Caco-2 (cell line): ENCODE results near the gene PTCD3. TPM values are rescaled to one million over a fixed set of nuclear protein-coding genes. Genes with fewer than 3 reads are reported as not detected.

Experiments
- BruUV-seq: library from RNA; stranded (reverse); fragments of 400-500 nt; replicated peaks from 2 replicates; lab custom pipeline; 2021; lab: Mats Ljungman, UMichigan
- CTCF ChIA-PET: fragments of 300-600 bp; sonication (Branson Sonifier 250); formaldehyde crosslinking; loops from one replicate; lab custom pipeline; 2022; ENCODE audit warnings: antibody characterized with exemption; lab: Charles Lee
- POLR2A ChIA-PET: fragments of 300-600 bp; sonication (Branson Sonifier 250); formaldehyde crosslinking; loops from one replicate; lab custom pipeline; 2022; ENCODE audit warnings: antibody characterized with exemption; lab: Charles Lee
- DNase-seq, 2 experiments: peaks; one replicate each; pipeline versions ENCODE4 v3.0.0 to v3.0.0-alpha.2; 2020 to 2022
- H3K27me3 ChIP-seq: replicated peaks from 2 replicates; pipeline ENCODE4 v1.6.0; 2011; ENCODE audit warnings: low read length; ENCODE audit not compliant: control insufficient read depth, insufficient read depth
- H3K36me3 ChIP-seq: 2 replicates; pipeline ENCODE4 v1.5.1; 2011; ENCODE audit warnings: low read length; ENCODE audit not compliant: control insufficient read depth, insufficient read depth
- H3K4me1 ChIP-seq: fragments of 250-450 bp; sonication (Bioruptor Pico); 2 replicates; pipeline ENCODE4 v1.5.1; 2020; ENCODE audit warnings: mild to moderate bottlenecking
- H3K4me3 ChIP-seq: 2 replicates; pipeline ENCODE4 v1.5.1; 2011; ENCODE audit warnings: low read depth, mild to moderate bottlenecking, control low read depth, low read length
- H3K9me3 ChIP-seq: fragments of 250-450 bp; sonication (Bioruptor Pico); 2 replicates; pipeline ENCODE4 v1.5.1; 2020; ENCODE audit warnings: mild to moderate bottlenecking, moderate library complexity
- H3K27ac Mint-ChIP-seq: one replicate; pipeline ENCODE4 v1.8.0; 2022; ENCODE audit warnings: mixed read lengths; ENCODE audit not compliant: unreplicated experiment
- H3K27me3 Mint-ChIP-seq: one replicate; pipeline ENCODE4 v1.8.0; 2022; ENCODE audit warnings: mixed read lengths; ENCODE audit not compliant: insufficient read depth, unreplicated experiment
- H3K36me3 Mint-ChIP-seq: one replicate; pipeline ENCODE4 v1.8.0; 2022; ENCODE audit warnings: mild to moderate bottlenecking, mixed read lengths; ENCODE audit not compliant: insufficient read depth, unreplicated experiment
- H3K4me1 Mint-ChIP-seq: one replicate; pipeline ENCODE4 v1.8.0; 2022; ENCODE audit warnings: low read depth, mixed read lengths; ENCODE audit not compliant: unreplicated experiment
- H3K4me3 Mint-ChIP-seq: one replicate; pipeline ENCODE4 v1.8.0; 2022; ENCODE audit warnings: mild to moderate bottlenecking, moderate library complexity, mixed read lengths; ENCODE audit not compliant: unreplicated experiment
- H3K9me3 Mint-ChIP-seq: one replicate; pipeline ENCODE4 v1.8.0; 2022; ENCODE audit warnings: mixed read lengths; ENCODE audit not compliant: unreplicated experiment
- intact Hi-C: fragments of 100-400 bp; cut with micrococcal nuclease; formaldehyde crosslinking; loops from one replicate; pipeline ENCODE4 v1.10.0; 2022; ENCODE audit not compliant: unreplicated experiment
- total RNA-seq: library from RNA; stranded (reverse); gene quantifications from 2 replicates; pipeline ENCODE4 v1.2.3, GENCODE V29; 2022
- TF ChIP-seq, protein P1 (sequence below), 2 experiments: fragments of 200-600 bp in 1 of 2; IDR thresholded peaks; 1 replicate in 1 of 2; 2 replicates in 1 of 2; pipeline versions ENCODE4 v1.5.1 to v1.8.0; 2011 to 2022; ENCODE audit warnings: antibody characterized with exemption in 1 of 2, control low read depth in 1 of 2, inconsistent platforms in 1 of 2, low read depth in 1 of 2, low read length in 1 of 2, mild to moderate bottlenecking in 1 of 2, moderate library complexity in 1 of 2; ENCODE audit not compliant: insufficient read depth in 1 of 2, severe bottlenecking in 1 of 2, unreplicated experiment in 1 of 2

The PTCD3 gene
- total RNA-seq, 1 experiment from 2014 or later: 282 TPM

DNA sequence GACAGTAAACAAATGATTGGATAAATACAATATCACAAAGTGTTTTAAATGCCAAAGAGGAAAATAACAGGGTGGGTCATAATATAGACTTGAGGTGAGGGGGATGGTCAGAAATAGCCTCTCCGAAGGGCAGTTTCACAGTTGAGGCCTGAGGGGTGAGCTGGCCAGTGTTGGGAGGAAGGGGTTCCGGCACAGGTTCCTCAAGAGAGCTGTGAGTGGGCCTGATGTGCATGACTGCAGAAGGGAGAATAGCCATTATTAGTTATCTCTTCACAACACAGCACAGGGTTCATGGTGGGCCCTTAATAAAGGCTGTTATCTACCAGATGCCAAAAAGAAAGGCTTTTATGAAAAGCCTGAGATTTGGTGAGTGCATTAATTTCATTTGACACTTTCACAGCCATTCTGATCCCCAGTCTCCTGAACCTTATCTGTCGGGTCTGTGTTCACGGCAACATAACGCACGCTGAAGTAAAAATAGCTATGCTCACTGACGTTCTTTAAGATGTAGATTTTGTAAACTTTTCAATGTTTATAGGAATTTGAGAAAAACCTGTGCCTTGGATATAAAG is 39.9 kb upstream of the PTCD3 start:
- peaks cover 10% of the 10 kb centered on the region; the same call in 1 of the 2 replicates for H3K4me1 ChIP-seq
- POLR2A ChIA-PET: no interaction called here
- H3K4me1 Mint-ChIP-seq: peaks cover 15% of the 10 kb centered on the region
- H3K4me3 Mint-ChIP-seq: no peak overlapping the region
- H3K27me3 ChIP-seq: no peaks in the 10 kb centered on the region
- CTCF ChIA-PET: no interaction called here
- H3K27ac Mint-ChIP-seq: no peak overlapping the region
- H3K4me3 ChIP-seq: no peak overlapping the region
- TF ChIP-seq, protein P1, sequence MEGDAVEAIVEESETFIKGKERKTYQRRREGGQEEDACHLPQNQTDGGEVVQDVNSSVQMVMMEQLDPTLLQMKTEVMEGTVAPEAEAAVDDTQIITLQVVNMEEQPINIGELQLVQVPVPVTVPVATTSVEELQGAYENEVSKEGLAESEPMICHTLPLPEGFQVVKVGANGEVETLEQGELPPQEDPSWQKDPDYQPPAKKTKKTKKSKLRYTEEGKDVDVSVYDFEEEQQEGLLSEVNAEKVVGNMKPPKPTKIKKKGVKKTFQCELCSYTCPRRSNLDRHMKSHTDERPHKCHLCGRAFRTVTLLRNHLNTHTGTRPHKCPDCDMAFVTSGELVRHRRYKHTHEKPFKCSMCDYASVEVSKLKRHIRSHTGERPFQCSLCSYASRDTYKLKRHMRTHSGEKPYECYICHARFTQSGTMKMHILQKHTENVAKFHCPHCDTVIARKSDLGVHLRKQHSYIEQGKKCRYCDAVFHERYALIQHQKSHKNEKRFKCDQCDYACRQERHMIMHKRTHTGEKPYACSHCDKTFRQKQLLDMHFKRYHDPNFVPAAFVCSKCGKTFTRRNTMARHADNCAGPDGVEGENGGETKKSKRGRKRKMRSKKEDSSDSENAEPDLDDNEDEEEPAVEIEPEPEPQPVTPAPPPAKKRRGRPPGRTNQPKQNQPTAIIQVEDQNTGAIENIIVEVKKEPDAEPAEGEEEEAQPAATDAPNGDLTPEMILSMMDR (IDR thresholded peaks at IDR 0.05; ENCODE audit: insufficient read depth in 1 of 2, low read depth in 1 of 2, low read length in 1 of 2, severe bottlenecking in 1 of 2, unreplicated experiment in 1 of 2): no peak
- peaks cover 95% of the 10 kb centered on the region for H3K36me3 Mint-ChIP-seq
- no peak for DNase-seq
- H3K36me3 ChIP-seq: peaks cover 7% of the 10 kb centered on the region
- H3K27me3 Mint-ChIP-seq: no peaks in the 10 kb centered on the region
- no peaks in the 10 kb centered on the region for H3K9me3 ChIP-seq
- H3K9me3 Mint-ChIP-seq: peaks cover 22% of the 10 kb centered on the region
- intact Hi-C loops: no loop called here
- BruUV-seq: no TSS peak

DNA sequence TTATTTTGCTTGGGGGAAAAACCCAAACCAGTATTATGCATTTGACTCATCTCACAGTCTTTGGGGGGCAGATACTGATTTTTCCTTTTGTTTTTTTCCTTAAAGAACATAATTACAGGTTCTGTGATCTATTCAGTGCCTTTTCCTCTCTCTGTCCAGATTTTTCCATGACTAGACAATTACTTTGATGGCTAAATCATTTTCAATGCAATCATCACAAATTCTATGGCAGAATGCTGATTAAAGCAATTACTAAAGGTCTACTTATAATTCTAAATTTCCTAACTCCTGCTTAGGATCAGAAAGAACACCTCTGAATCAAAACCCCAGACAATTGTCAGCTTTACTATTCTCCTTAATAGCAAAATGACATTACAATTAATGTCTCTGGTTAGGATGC is 39.1 kb upstream of the PTCD3 start:
- H3K9me3 ChIP-seq: no peaks in the 10 kb centered on the region
- H3K36me3 ChIP-seq: peaks cover 7% of the 10 kb centered on the region
- BruUV-seq: no TSS peak
- Mint-ChIP-seq H3K27ac (no peak overlapping the region), H3K4me3 (no peak overlapping the region), H3K9me3 (peaks cover 22% of the 10 kb centered on the region), H3K36me3 (peaks cover 95% of the 10 kb centered on the region), H3K27me3 (no peaks in the 10 kb centered on the region), H3K4me1 (peaks cover 9% of the 10 kb centered on the region)
- no peaks in the 10 kb centered on the region for H3K27me3 ChIP-seq
- intact Hi-C loops: no loop called here
- no peak overlapping the region for H3K4me3 ChIP-seq
- ChIA-PET POLR2A (no interaction called here), CTCF (no interaction called here)
- H3K4me1 ChIP-seq: peaks cover 10% of the 10 kb centered on the region; the same call in 1 of the 2 replicates
- TF ChIP-seq, protein P1 (IDR thresholded peaks at IDR 0.05; ENCODE audit: insufficient read depth in 1 of 2, low read depth in 1 of 2, low read length in 1 of 2, severe bottlenecking in 1 of 2, unreplicated experiment in 1 of 2): no peak
- DNase-seq: no peak

DNA sequence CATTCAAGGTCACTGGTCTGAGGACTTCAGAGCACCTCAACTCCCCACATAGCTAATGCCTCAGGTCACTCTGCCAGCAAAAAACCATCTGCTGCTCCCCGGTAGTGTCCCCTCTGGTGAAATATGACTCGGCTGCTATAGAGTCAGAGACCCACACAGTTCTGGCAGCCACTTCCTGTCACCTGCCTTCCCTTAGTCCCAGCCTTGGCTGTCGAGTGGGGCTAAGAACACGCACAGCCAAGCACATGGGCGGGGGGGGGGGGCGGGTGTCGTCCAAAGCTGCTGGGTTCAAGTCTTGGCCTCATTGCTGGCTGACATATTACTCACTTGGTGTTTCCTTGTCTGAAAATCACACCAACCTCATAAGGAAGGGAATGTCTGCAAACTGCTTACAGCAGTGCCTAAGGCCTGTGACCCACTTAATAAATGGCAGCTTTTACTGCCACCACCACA is 37.9 kb upstream of the PTCD3 start:
- ChIA-PET CTCF (interaction anchor here (0.7 kb wide), 1 partner anchor 241 kb away, joined by 3 read pairs; no protein-coding TSS in a partner anchor), POLR2A (no interaction called here)
- no peak overlapping the region for H3K4me3 Mint-ChIP-seq
- peaks cover 84% of the 10 kb centered on the region for H3K36me3 Mint-ChIP-seq
- TF ChIP-seq, protein P1 (IDR thresholded peaks at IDR 0.05; ENCODE audit: insufficient read depth in 1 of 2, low read depth in 1 of 2, low read length in 1 of 2, severe bottlenecking in 1 of 2, unreplicated experiment in 1 of 2): no peak
- Histone ChIP-seq H3K4me1 (no peaks in the 10 kb centered on the region), H3K36me3 (peaks cover 7% of the 10 kb centered on the region), H3K4me3 (no peak overlapping the region), H3K27me3 (no peaks in the 10 kb centered on the region), H3K9me3 (no peaks in the 10 kb centered on the region)
- H3K4me1 Mint-ChIP-seq: no peaks in the 10 kb centered on the region
- peaks cover 22% of the 10 kb centered on the region for H3K9me3 Mint-ChIP-seq
- no peaks in the 10 kb centered on the region for H3K27me3 Mint-ChIP-seq
- H3K27ac Mint-ChIP-seq: no peak overlapping the region
- intact Hi-C loops: no loop called here
- no TSS peak for BruUV-seq
- DNase-seq: no peak
